DOHH2 (cell line): Measurements from ENCODE around the gene TPO.

Experiments
- H3F3A ChIP-seq: fragments of 200-600 bp; sonication (generic), shearing (Covaris generic); 2 replicates; pipeline ENCODE4 v1.6.0; 2016; ENCODE audit warnings: antibody characterized with exemption, mild to moderate bottlenecking; ENCODE audit not compliant: control insufficient read depth, insufficient read depth
- H3K27ac ChIP-seq: fragments of 200-600 bp; sonication (generic); 2 replicates; pipeline ENCODE4 v1.5.1; 2014; ENCODE audit warnings: low read depth, mild to moderate bottlenecking, low read length, moderate library complexity
- H3K27me3 ChIP-seq: fragments of 200-600 bp; sonication (generic); 2 replicates; pipeline ENCODE4 v1.6.1; 2014; ENCODE audit warnings: mild to moderate bottlenecking, low read length, mixed read lengths; ENCODE audit not compliant: control insufficient read depth
- H3K36me3 ChIP-seq: fragments of 200-600 bp; sonication (generic); 2 replicates; pipeline ENCODE4 v1.6.1; 2014; ENCODE audit warnings: mild to moderate bottlenecking, low read length, moderate library complexity, mixed read lengths; ENCODE audit not compliant: control insufficient read depth
- H3K4me1 ChIP-seq: fragments of 200-600 bp; sonication (generic); 2 replicates; pipeline ENCODE4 v1.6.1; 2014; ENCODE audit warnings: mild to moderate bottlenecking, low read length, mixed read lengths; ENCODE audit not compliant: control insufficient read depth
- H3K4me2 ChIP-seq: fragments of 200-600 bp; sonication (generic); 2 replicates; pipeline ENCODE4 v1.6.0; 2014; ENCODE audit warnings: mild to moderate bottlenecking, low read length, moderate library complexity
- H3K4me3 ChIP-seq: fragments of 200-600 bp; sonication (generic); 2 replicates; pipeline ENCODE4 v1.5.1; 2014; ENCODE audit warnings: mild to moderate bottlenecking, low read length, mixed read lengths
- H3K79me2 ChIP-seq: fragments of 200-600 bp; sonication (generic); 2 replicates; pipeline ENCODE4 v1.6.1; 2014; ENCODE audit warnings: mild to moderate bottlenecking, low read length, mixed read lengths; ENCODE audit not compliant: control insufficient read depth
- H3K9me2 ChIP-seq: fragments of 200-600 bp; sonication (generic); replicated peaks from 2 replicates; pipeline ENCODE4 v1.6.1; 2014; ENCODE audit warnings: mild to moderate bottlenecking, low read length, mixed read lengths; ENCODE audit not compliant: control insufficient read depth
- H3K9me3 ChIP-seq: fragments of 200-600 bp; sonication (generic); 2 replicates; pipeline ENCODE4 v1.6.1; 2014; ENCODE audit warnings: antibody characterized with exemption, low read length, mixed read lengths; ENCODE audit not compliant: control insufficient read depth, insufficient read depth
- H4K20me1 ChIP-seq: fragments of 200-600 bp; sonication (generic); 2 replicates; pipeline ENCODE4 v1.6.0; 2014; ENCODE audit warnings: low read depth, mild to moderate bottlenecking, antibody characterized with exemption, low read length, moderate library complexity; ENCODE audit not compliant: control insufficient read depth, insufficient read depth
- CTCF ChIP-seq: fragments of 200-600 bp; sonication (generic); IDR thresholded peaks from one replicate; pipeline ENCODE4 v1.5.1; 2014; ENCODE audit warnings: antibody characterized with exemption, mild to moderate bottlenecking, low read depth, low read length; ENCODE audit not compliant: poor library complexity, severe bottlenecking
- EZH2phosphoT487 ChIP-seq: fragments of 200-600 bp; sonication (generic); IDR thresholded peaks from 2 replicates; pipeline ENCODE4 v1.6.1; 2017; ENCODE audit warnings: borderline replicate concordance, mild to moderate bottlenecking, antibody characterized with exemption, low read length, moderate library complexity, mixed read lengths

Gene TPO

DNA sequence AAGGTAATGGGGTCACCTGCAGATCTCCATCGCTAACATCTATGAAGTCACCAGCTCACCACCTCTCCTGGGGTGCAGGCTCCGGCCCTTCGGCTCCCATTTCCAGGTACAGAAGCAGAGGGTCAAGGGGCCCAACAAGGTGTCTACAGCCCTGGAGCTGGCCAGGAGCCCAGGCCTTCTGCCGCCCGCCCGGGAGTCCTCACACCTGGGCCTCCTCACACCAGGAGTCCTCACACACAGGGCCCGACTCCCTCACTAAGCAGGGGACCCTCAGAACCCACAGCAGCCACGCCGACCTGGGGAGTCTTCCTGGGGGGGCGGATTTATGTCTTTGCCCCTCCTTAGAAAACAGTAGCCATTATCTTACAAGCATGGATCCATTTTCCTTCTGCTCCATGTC is 43.4 kb upstream of the TPO start:
- no peak overlapping the region for H3K27ac ChIP-seq
- no peaks in the 10 kb centered on the region for H3K27me3 ChIP-seq
- H3K4me1 ChIP-seq, result no peaks in the 10 kb centered on the region
- no peaks in the 10 kb centered on the region; the same call in 1 of the 2 replicates for H3K9me3 ChIP-seq
- no peaks in the 10 kb centered on the region for H4K20me1 ChIP-seq
- TF ChIP-seq CTCF, result no peak
- no peak for TF ChIP-seq EZH2phosphoT487
- no peaks in the 10 kb centered on the region for H3F3A ChIP-seq
- no peaks in the 10 kb centered on the region for H3K36me3 ChIP-seq
- no peaks in the 10 kb centered on the region for H3K9me2 ChIP-seq
- H3K4me3 ChIP-seq, result no peak overlapping the region
- H3K4me2 ChIP-seq, result no peak overlapping the region
- no peaks in the 10 kb centered on the region for H3K79me2 ChIP-seq

DNA sequence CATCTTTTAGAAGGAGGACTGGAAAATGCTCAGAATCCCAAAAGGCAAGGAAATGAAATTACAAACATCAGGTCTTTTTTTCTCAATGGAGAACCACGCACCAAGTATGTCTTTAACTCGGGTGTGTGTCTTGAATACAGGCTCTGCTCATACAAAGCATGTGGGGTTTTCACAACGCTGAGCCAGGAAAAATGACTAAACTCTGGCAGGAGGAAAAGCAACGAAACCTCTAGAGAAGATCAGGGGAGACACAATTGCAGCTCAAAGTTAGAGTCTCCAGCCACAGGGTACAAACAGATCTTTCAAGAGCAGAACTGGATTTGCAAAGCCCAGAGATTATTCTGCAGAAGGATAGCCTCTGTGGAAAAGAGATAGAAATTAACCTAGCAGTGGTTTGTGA is 42.8 kb upstream of the TPO start:
- TF ChIP-seq EZH2phosphoT487 (no peak), CTCF (no peak)
- Histone ChIP-seq H3K9me2 (no peaks in the 10 kb centered on the region), H3K36me3 (no peaks in the 10 kb centered on the region), H3K4me3 (no peak overlapping the region), H3K27ac (no peak overlapping the region), H3K4me2 (no peak overlapping the region), H4K20me1 (no peaks in the 10 kb centered on the region), H3F3A (no peaks in the 10 kb centered on the region), H3K27me3 (no peaks in the 10 kb centered on the region), H3K9me3 (no peaks in the 10 kb centered on the region; the same call in 1 of the 2 replicates), H3K4me1 (no peaks in the 10 kb centered on the region), H3K79me2 (no peaks in the 10 kb centered on the region)

GRCh38 chr2:1371082-1371481 is 42.2 kb upstream of the TPO start:
- no peak overlapping the region for H3K27ac ChIP-seq
- no peaks in the 10 kb centered on the region for H3K27me3 ChIP-seq
- no peaks in the 10 kb centered on the region for H3F3A ChIP-seq
- H3K4me2 ChIP-seq, result no peak overlapping the region
- H3K9me2 ChIP-seq, result no peaks in the 10 kb centered on the region
- H3K4me3 ChIP-seq, result no peak overlapping the region
- H3K9me3 ChIP-seq, result no peaks in the 10 kb centered on the region; the same call in 1 of the 2 replicates
- no peaks in the 10 kb centered on the region for H4K20me1 ChIP-seq
- H3K79me2 ChIP-seq, result no peaks in the 10 kb centered on the region
- TF ChIP-seq EZH2phosphoT487, result no peak
- TF ChIP-seq CTCF, result no peak
- no peaks in the 10 kb centered on the region for H3K4me1 ChIP-seq
- H3K36me3 ChIP-seq, result no peaks in the 10 kb centered on the region

DNA sequence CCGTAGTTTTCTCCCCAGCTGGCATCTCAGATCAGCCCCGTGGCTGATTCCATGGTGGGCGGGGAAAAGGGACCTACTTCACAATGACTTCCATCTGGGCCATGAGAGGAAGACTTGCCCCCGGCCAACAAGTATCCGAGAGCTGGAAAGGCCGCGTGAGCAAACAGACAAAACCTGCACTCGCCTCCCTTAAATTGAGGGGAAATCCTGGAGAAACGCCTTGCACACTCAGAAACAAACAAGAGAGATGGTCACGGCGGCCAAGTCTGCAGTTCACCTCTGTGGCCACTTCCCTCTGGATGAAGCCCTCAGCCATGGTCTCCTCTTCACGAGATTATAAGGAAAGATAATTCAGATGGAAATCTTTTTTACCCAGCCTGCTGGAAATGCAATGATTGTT is 39.4 kb upstream of the TPO start:
- Histone ChIP-seq H4K20me1 (no peaks in the 10 kb centered on the region), H3F3A (no peaks in the 10 kb centered on the region), H3K9me3 (peaks cover 5% of the 10 kb centered on the region; the same call in 1 of the 2 replicates), H3K79me2 (no peaks in the 10 kb centered on the region), H3K9me2 (no peaks in the 10 kb centered on the region), H3K4me3 (no peak overlapping the region), H3K4me1 (no peaks in the 10 kb centered on the region), H3K4me2 (no peak overlapping the region), H3K27ac (no peak overlapping the region), H3K27me3 (no peaks in the 10 kb centered on the region), H3K36me3 (no peaks in the 10 kb centered on the region)
- TF ChIP-seq CTCF (no peak), EZH2phosphoT487 (no peak)
